ENCODE results near the gene TTC12.

Gene TTC12

GRCh38 chr11:113372309-113372708 lies 57.9 kb downstream of the TTC12 start:
- no peak for DNase-seq (ENCODE audit: low read depth in 1 of 2, low spot score in 1 of 2)

- DNase-seq (ENCODE audit: low read depth in 1 of 2, low spot score in 1 of 2), result no peak
These were observed 58.9 kb downstream of the TTC12 start for GRCh38 chr11:113373306-113373705.

GRCh38 chr11:113373981-113374560 lies 59.7 kb downstream of the TTC12 start:
- no peak for DNase-seq (ENCODE audit: low read depth in 1 of 2, low spot score in 1 of 2)

GRCh38 chr11:113375402-113375801 lies 61.0 kb downstream of the TTC12 start:
- DNase-seq (ENCODE audit: low read depth in 1 of 2, low spot score in 1 of 2), result no peak

GRCh38 chr11:113376156-113376555 lies 61.8 kb downstream of the TTC12 start:
- DNase-seq (ENCODE audit: low read depth in 1 of 2, low spot score in 1 of 2), result no peak

GRCh38 chr11:113377681-113378412 lies 63.5 kb downstream of the TTC12 start:
- DNase-seq (ENCODE audit: low read depth in 1 of 2, low spot score in 1 of 2), result no peak

- no peak for DNase-seq (ENCODE audit: low read depth in 1 of 2, low spot score in 1 of 2)
These were observed 64.3 kb downstream of the TTC12 start for GRCh38 chr11:113378692-113379091.

GRCh38 chr11:113382121-113382520 lies 67.7 kb downstream of the TTC12 start:
- no peak for DNase-seq (ENCODE audit: low read depth in 1 of 2, low spot score in 1 of 2)

GRCh38 chr11:113384551-113384950 lies 70.2 kb downstream of the TTC12 start:
- no peak for DNase-seq (ENCODE audit: low read depth in 1 of 2, low spot score in 1 of 2)

GRCh38 chr11:113385749-113386148 lies 71.4 kb downstream of the TTC12 start:
- DNase-seq (ENCODE audit: low read depth in 1 of 2, low spot score in 1 of 2), result no peak

- no peak for DNase-seq (ENCODE audit: low read depth in 1 of 2, low spot score in 1 of 2)
These were observed 72.5 kb downstream of the TTC12 start for GRCh38 chr11:113386866-113387265.

- no peak for DNase-seq (ENCODE audit: low read depth in 1 of 2, low spot score in 1 of 2)
These were observed 73.3 kb downstream of the TTC12 start, which contains the start of gene ANKK1 for GRCh38 chr11:113387605-113388211. TSS of gene ANKK1 (plus strand) at chr11:113387779. CDS start at chr11:113387885, 106 bp downstream.

- DNase-seq (ENCODE audit: low read depth in 1 of 2, low spot score in 1 of 2), result no peak
These were observed 74.9 kb downstream of the TTC12 start for GRCh38 chr11:113389272-113389671.

GRCh38 chr11:113392236-113392921 lies 78.0 kb downstream of the TTC12 start:
- DNase-seq (ENCODE audit: low read depth in 1 of 2, low spot score in 1 of 2), result no peak

- DNase-seq (ENCODE audit: low read depth in 1 of 2, low spot score in 1 of 2), result no peak
These were observed 79.2 kb downstream of the TTC12 start for GRCh38 chr11:113393501-113393985.

GRCh38 chr11:113394919-113395318 lies 80.5 kb downstream of the TTC12 start:
- DNase-seq (ENCODE audit: low read depth in 1 of 2, low spot score in 1 of 2), result no peak

- DNase-seq (ENCODE audit: low read depth in 1 of 2, low spot score in 1 of 2), result no peak
These were observed 81.5 kb downstream of the TTC12 start for GRCh38 chr11:113395782-113396336.

- DNase-seq (ENCODE audit: low read depth in 1 of 2, low spot score in 1 of 2), result no peak
These were observed 82.3 kb downstream of the TTC12 start for GRCh38 chr11:113396690-113397089.

- no peak for DNase-seq (ENCODE audit: low read depth in 1 of 2, low spot score in 1 of 2)
These were observed 82.8 kb downstream of the TTC12 start for GRCh38 chr11:113397212-113397611.

GRCh38 chr11:113397821-113398220 lies 83.4 kb downstream of the TTC12 start:
- DNase-seq (ENCODE audit: low read depth in 1 of 2, low spot score in 1 of 2), result no peak

- no peak for DNase-seq (ENCODE audit: low read depth in 1 of 2, low spot score in 1 of 2)
These were observed 84.5 kb downstream of the TTC12 start for GRCh38 chr11:113398669-113399430.

All from activated T-helper 1 cell treated with anti-CD3 and anti-CD28 coated beads, Interleukin-2, amount 50 U/mL, for 16 hours (primary cell).